ENCODE results near the gene AKT1S1.
A peak's percentile ranks its signal among the peaks of the same experiment; 100 is the strongest.

Gene AKT1S1

GRCh38 chr19:49916839-49917733, 39.9 kb upstream of the AKT1S1 start:
- no peak overlapping the region for H3K4me3 Mint-ChIP-seq

GRCh38 chr19:49915271-49915670, 38.1 kb upstream of the AKT1S1 start:
- H3K27ac Mint-ChIP-seq: no peak overlapping the region
- no peaks in the 10 kb centered on the region for H3K27me3 Mint-ChIP-seq (ENCODE audit: low read depth, poor library complexity)
- TF ChIP-seq CTCF (IDR thresholded peaks at IDR 0.05): no peak
- H3K4me1 Mint-ChIP-seq: peaks cover 34% of the 10 kb centered on the region
- no peak overlapping the region for H3K4me3 Mint-ChIP-seq
- no peak for DNase-seq
- H3K9me3 Mint-ChIP-seq: peaks cover 11% of the 10 kb centered on the region
- H3K36me3 Mint-ChIP-seq (ENCODE audit: low read depth): peaks cover 79% of the 10 kb centered on the region

More at GRCh38 chr19:49916839-49917733, 39.9 kb upstream of the AKT1S1 start:
- Mint-ChIP-seq H3K27ac (peak overlapping the region; percentile 96), H3K4me1 (peaks cover 30% of the 10 kb centered on the region), H3K36me3 (ENCODE audit: low read depth) (peaks cover 87% of the 10 kb centered on the region), H3K27me3 (ENCODE audit: low read depth, poor library complexity) (no peaks in the 10 kb centered on the region), H3K9me3 (peaks cover 11% of the 10 kb centered on the region)
- no peak for DNase-seq
- peak; percentile 16 for TF ChIP-seq CTCF (IDR thresholded peaks at IDR 0.05)

GRCh38 chr19:49913720-49914119, 36.6 kb upstream of the AKT1S1 start:
- H3K27ac Mint-ChIP-seq: peak overlapping the region; percentile 94
- no peak for TF ChIP-seq CTCF (IDR thresholded peaks at IDR 0.05)

GRCh38 chr19:49912965-49913685, 36.0 kb upstream of the AKT1S1 start:
- H3K36me3 Mint-ChIP-seq (ENCODE audit: low read depth): peaks cover 78% of the 10 kb centered on the region
- no peak overlapping the region for H3K4me3 Mint-ChIP-seq
- no peak for DNase-seq
- H3K27me3 Mint-ChIP-seq (ENCODE audit: low read depth, poor library complexity): no peaks in the 10 kb centered on the region
- peaks cover 11% of the 10 kb centered on the region for H3K9me3 Mint-ChIP-seq
- H3K27ac Mint-ChIP-seq: peak overlapping the region; percentile 94
- no peak for TF ChIP-seq CTCF (IDR thresholded peaks at IDR 0.05)
- H3K4me1 Mint-ChIP-seq: peaks cover 30% of the 10 kb centered on the region

More at GRCh38 chr19:49913720-49914119, 36.6 kb upstream of the AKT1S1 start:
- Mint-ChIP-seq H3K9me3 (peaks cover 11% of the 10 kb centered on the region), H3K27me3 (ENCODE audit: low read depth, poor library complexity) (no peaks in the 10 kb centered on the region), H3K4me3 (no peak overlapping the region), H3K36me3 (ENCODE audit: low read depth) (peaks cover 78% of the 10 kb centered on the region), H3K4me1 (peaks cover 30% of the 10 kb centered on the region)
- no peak for DNase-seq

- H3K27me3 Mint-ChIP-seq (ENCODE audit: low read depth, poor library complexity): no peaks in the 10 kb centered on the region
- H3K36me3 Mint-ChIP-seq (ENCODE audit: low read depth): peaks cover 78% of the 10 kb centered on the region
- peaks cover 21% of the 10 kb centered on the region for H3K4me1 Mint-ChIP-seq
- H3K4me3 Mint-ChIP-seq: no peak overlapping the region
- peak overlapping the region; percentile 71 for H3K27ac Mint-ChIP-seq
- no peak for DNase-seq
- H3K9me3 Mint-ChIP-seq: peaks cover 8% of the 10 kb centered on the region
- no peak for TF ChIP-seq CTCF (IDR thresholded peaks at IDR 0.05)
Measured at GRCh38 chr19:49911381-49912145, 34.4 kb upstream of the AKT1S1 start.
